T-cell (primary cell): Measurements from ENCODE around the gene PPARA. TPM values are rescaled to one million over a fixed set of nuclear protein-coding genes. Genes with fewer than 3 reads are reported as not detected.

Source experiments
- ATAC-seq, 4 experiments: fragments of 200-7000 bp in 3 of 4; fragments of 150-1000 bp in 1 of 4; cut with Tn5 transposase; replicated peaks in 1 of 4; 1 replicate in 3 of 4; 2 replicates in 1 of 4; pipeline ENCODE4 v1.10.0; 2021; ENCODE audit warnings: moderate library complexity in 3 of 4, mild to moderate bottlenecking in 2 of 4, moderate number of reproducible peaks in 1 of 4
- CTCF ChIA-PET, 2 donors: fragments of 300-600 bp; sonication (Branson Sonifier 250); formaldehyde crosslinking; loops; one replicate each; lab custom pipeline; 2022; ENCODE audit warnings: antibody characterized with exemption in 2 of 2; lab: Charles Lee
- POLR2A ChIA-PET, 2 donors: fragments of 300-600 bp; sonication (Branson Sonifier 250); formaldehyde crosslinking; loops; one replicate each; lab custom pipeline; 2022; ENCODE audit warnings: antibody characterized with exemption in 2 of 2; lab: Charles Lee
- DNase-seq, 35 experiments: peaks; one replicate each; pipeline versions ENCODE4 v3.0.0 to v3.0.0-alpha.2; 2013 to 2023
- H3K27ac ChIP-seq: one replicate; pipeline ENCODE4 v1.5.1; 2013; ENCODE audit warnings: low read length
- H3K27me3 ChIP-seq, 2 experiments: replicated peaks in 1 of 2; 1 replicate in 1 of 2; 2 replicates in 1 of 2; pipeline versions ENCODE4 v1.6.1 to v1.7.0; 2013; ENCODE audit warnings: low read length in 1 of 2, mixed read lengths in 1 of 2; ENCODE audit not compliant: control insufficient read depth in 2 of 2, insufficient read depth in 2 of 2; ENCODE audit errors: extremely low read depth in 1 of 2
- H3K36me3 ChIP-seq, 2 donors: 1 replicate in 1 of 2; 2 replicates in 1 of 2; pipeline versions ENCODE4 v1.6.1 to v1.7.0; 2013; ENCODE audit warnings: low read length in 1 of 2; ENCODE audit not compliant: control insufficient read depth in 2 of 2, insufficient read depth in 1 of 2; ENCODE audit errors: extremely low read depth in 1 of 2
- H3K4me1 ChIP-seq, 2 experiments: 1 replicate in 1 of 2; 2 replicates in 1 of 2; pipeline versions ENCODE4 v1.6.1 to v1.7.0; 2013; ENCODE audit warnings: low read length in 2 of 2, mixed read lengths in 1 of 2; ENCODE audit not compliant: insufficient read depth in 2 of 2, control insufficient read depth in 1 of 2; ENCODE audit errors: extremely low read depth in 1 of 2
- H3K4me3 ChIP-seq, 2 donors: 1 replicate in 1 of 2; 2 replicates in 1 of 2; pipeline versions ENCODE4 v1.5.1 to v1.7.0; 2013; ENCODE audit warnings: mild to moderate bottlenecking in 2 of 2, low read length in 1 of 2, moderate library complexity in 1 of 2; ENCODE audit not compliant: control insufficient read depth in 1 of 2; ENCODE audit errors: extremely low read depth in 1 of 2
- H3K9me3 ChIP-seq: 2 replicates; pipeline ENCODE4 v1.7.0; 2013
- H3K27ac Mint-ChIP-seq, 2 donors: one replicate each; pipeline ENCODE4 v1.8.0; 2020 to 2021; ENCODE audit warnings: mild to moderate bottlenecking in 2 of 2, mixed read lengths in 2 of 2
- H3K27me3 Mint-ChIP-seq, 2 donors: one replicate each; pipeline ENCODE4 v1.8.0; 2021 to 2022; ENCODE audit warnings: mixed read lengths in 2 of 2
- H3K36me3 Mint-ChIP-seq: one replicate; pipeline ENCODE4 v1.8.0; 2021; ENCODE audit warnings: mixed read lengths
- H3K4me1 Mint-ChIP-seq, 3 donors: one replicate each; pipeline ENCODE4 v1.8.0; 2020 to 2022; ENCODE audit warnings: mixed read lengths in 3 of 3, mild to moderate bottlenecking in 1 of 3
- H3K4me3 Mint-ChIP-seq, 3 donors: one replicate each; pipeline ENCODE4 v1.8.0; 2020 to 2022; ENCODE audit warnings: mild to moderate bottlenecking in 3 of 3, mixed read lengths in 3 of 3, moderate library complexity in 3 of 3
- H3K9me3 Mint-ChIP-seq, 3 donors: one replicate each; pipeline ENCODE4 v1.8.0; 2020 to 2022; ENCODE audit warnings: mixed read lengths in 3 of 3
- WGBS: methylation state at CpG from one replicate; pipeline ENCODE4 v1.1.5; 2013; ENCODE audit warnings: missing lambda C conversion rate; ENCODE audit not compliant: insufficient coverage; 5-methylcytosine and 5-hydroxymethylcytosine counted together
- total RNA-seq, 35 experiments: library from RNA in 6 of 35; stranded (reverse) in 6 of 35; fragments of 120-200 nt in 1 of 35; gene quantifications; one replicate each; pipeline versions ENCODE4 v1.2.1 to v1.2.4 and lab custom pipeline; 2013 to 2026

PPARA gene
- total RNA-seq, 5 donors from 2014 or later (not counting 1 experiment from before 2014, with no cell fraction given), result 11.0 to 22.2 (median 19.6) TPM

GRCh38 chr22:46251816-46252380, 101.6 kb downstream of the PPARA start:
- H3K36me3 ChIP-seq, result peaks cover 0 to 3% of the 10 kb centered on the region in 2 donors
- no peak overlapping the region for H3K4me3 ChIP-seq
- H3K4me1 ChIP-seq, result peaks cover 2 to 26% of the 10 kb centered on the region in 2 experiments
- ATAC-seq (no peak), DNase-seq (peak in 1 of 35 experiments; percentile 13)
- POLR2A ChIA-PET, result no interaction called here
- no peaks in the 10 kb centered on the region for H3K27me3 ChIP-seq
- Mint-ChIP-seq H3K4me3 (peak overlapping the region; percentile 81 to 84 (median 83)), H3K4me1 (peaks cover 25 to 27% (median 25%) of the 10 kb centered on the region in 3 donors), H3K27ac (peak overlapping the region; percentile 86 to 87), H3K36me3 (no peaks in the 10 kb centered on the region), H3K27me3 (no peaks in the 10 kb centered on the region), H3K9me3 (no peaks in the 10 kb centered on the region)
- 80% methylated on average over 1 of the region's 9 CpGs for WGBS
- H3K27ac ChIP-seq, result no peak overlapping the region
- H3K9me3 ChIP-seq, result no peaks in the 10 kb centered on the region
- CTCF ChIA-PET, result interaction anchor here in 1 of 2 donors (0.6 kb wide), 1 partner anchor 45 kb away, joined by 3 read pairs; the partner anchor contains the start of gene GTSE1

- ChIA-PET CTCF (no interaction called here), POLR2A (no interaction called here)
- Histone ChIP-seq H3K27me3 (peaks cover 0 to 9% of the 10 kb centered on the region in 2 experiments), H3K27ac (no peak overlapping the region), H3K36me3 (no peaks in the 10 kb centered on the region), H3K4me1 (no peaks in the 10 kb centered on the region), H3K4me3 (no peak overlapping the region), H3K9me3 (peaks cover 4% of the 10 kb centered on the region)
- ATAC-seq (no peak), DNase-seq (no peak)
- Mint-ChIP-seq H3K27me3 (peaks cover 26 to 29% of the 10 kb centered on the region in 2 donors), H3K4me1 (peaks cover 5 to 12% (median 9%) of the 10 kb centered on the region in 3 donors), H3K36me3 (no peaks in the 10 kb centered on the region), H3K4me3 (no peak overlapping the region), H3K9me3 (no peaks in the 10 kb centered on the region), H3K27ac (no peak overlapping the region)
- WGBS, result 87% methylated on average over 7 of the region's 8 CpGs
Measured at GRCh38 chr22:46256358-46256958, 106.1 kb downstream of the PPARA start.

- Histone ChIP-seq H3K9me3 (peaks cover 4% of the 10 kb centered on the region), H3K27me3 (peaks cover 2 to 28% of the 10 kb centered on the region in 2 experiments), H3K4me1 (peaks cover 0 to 9% of the 10 kb centered on the region in 2 experiments), H3K27ac (no peak overlapping the region), H3K4me3 (no peak overlapping the region), H3K36me3 (no peaks in the 10 kb centered on the region)
- Mint-ChIP-seq H3K36me3 (no peaks in the 10 kb centered on the region), H3K27ac (no peak overlapping the region), H3K4me1 (peaks cover 0 to 10% (median 3%) of the 10 kb centered on the region in 3 donors), H3K4me3 (no peak overlapping the region), H3K9me3 (no peaks in the 10 kb centered on the region), H3K27me3 (peaks cover 48 to 50% of the 10 kb centered on the region in 2 donors)
- ChIA-PET CTCF (no interaction called here), POLR2A (no interaction called here)
- WGBS, result 20% methylated on average over 1 of the region's 12 CpGs
- no peak for DNase-seq
- ATAC-seq, result no peak
Measured at GRCh38 chr22:46259374-46259773, 109.0 kb downstream of the PPARA start.

- 81% methylated on average over 6 of the region's 6 CpGs for WGBS
- Mint-ChIP-seq H3K4me1 (peaks cover 0 to 9% (median 3%) of the 10 kb centered on the region in 3 donors), H3K9me3 (no peaks in the 10 kb centered on the region), H3K27ac (no peak overlapping the region), H3K27me3 (peaks cover 52% of the 10 kb centered on the region in 2 donors), H3K36me3 (no peaks in the 10 kb centered on the region), H3K4me3 (no peak overlapping the region)
- H3K27me3 ChIP-seq, result peaks cover 2 to 34% of the 10 kb centered on the region in 2 experiments
- ChIA-PET CTCF (no interaction called here), POLR2A (no interaction called here)
- H3K36me3 ChIP-seq, result no peaks in the 10 kb centered on the region
- H3K27ac ChIP-seq, result no peak overlapping the region
- peaks cover 4% of the 10 kb centered on the region for H3K9me3 ChIP-seq
- peaks cover 0 to 9% of the 10 kb centered on the region in 2 experiments for H3K4me1 ChIP-seq
- DNase-seq, result no peak
- ATAC-seq, result no peak
- H3K4me3 ChIP-seq, result no peak overlapping the region
Measured at GRCh38 chr22:46260038-46260437, 109.7 kb downstream of the PPARA start.

GRCh38 chr22:46262449-46263215, 112.3 kb downstream of the PPARA start:
- no peaks in the 10 kb centered on the region for H3K36me3 Mint-ChIP-seq
- H3K9me3 Mint-ChIP-seq, result no peaks in the 10 kb centered on the region
- Histone ChIP-seq H3K27me3 (peaks cover 2 to 42% of the 10 kb centered on the region in 2 experiments), H3K4me1 (peaks cover 0 to 14% of the 10 kb centered on the region in 2 experiments), H3K4me3 (no peak overlapping the region), H3K36me3 (no peaks in the 10 kb centered on the region), H3K9me3 (peaks cover 4% of the 10 kb centered on the region), H3K27ac (no peak overlapping the region)
- CTCF ChIA-PET, result no interaction called here
- ATAC-seq (peak in 3 of 4 experiments; percentile 30 to 35 (median 32)), DNase-seq (peak in 22 of 35 experiments; percentile 9 to 58 (median 28))
- H3K4me3 Mint-ChIP-seq, result peak overlapping the region; percentile 6 to 38 (median 17)
- WGBS, result 17% methylated on average over 109 of the region's 109 CpGs
- POLR2A ChIA-PET, result no interaction called here
- peaks cover 56 to 60% of the 10 kb centered on the region in 2 donors for H3K27me3 Mint-ChIP-seq
- peaks cover 5 to 15% (median 9%) of the 10 kb centered on the region in 3 donors for H3K4me1 Mint-ChIP-seq
- H3K27ac Mint-ChIP-seq, result no peak overlapping the region

- Histone ChIP-seq H3K27ac (no peak within 1 kb of the TSS), H3K9me3 (peaks cover 4% of the 10 kb centered on the region), H3K36me3 (no peaks in the 10 kb centered on the region), H3K4me1 (peaks cover 0 to 16% of the 10 kb centered on the region in 2 experiments), H3K4me3 (no peak within 1 kb of the TSS), H3K27me3 (peaks cover 2 to 42% of the 10 kb centered on the region in 2 experiments)
- no peaks in the 10 kb centered on the region for H3K36me3 Mint-ChIP-seq
- H3K4me1 Mint-ChIP-seq, result peaks cover 7 to 17% (median 10%) of the 10 kb centered on the region in 3 donors
- no peak within 1 kb of the TSS for H3K27ac Mint-ChIP-seq
- POLR2A ChIA-PET, result no interaction called here
- 56% methylated on average over 29 of the region's 30 CpGs for WGBS
- peak within 1 kb of the TSS; percentile 17 to 52 (median 43) for H3K4me3 Mint-ChIP-seq
- DNase-seq, result no peak
- ATAC-seq, result no peak
- peaks cover 56 to 60% of the 10 kb centered on the region in 2 donors for H3K27me3 Mint-ChIP-seq
- CTCF ChIA-PET, result no interaction called here
- H3K9me3 Mint-ChIP-seq, result no peaks in the 10 kb centered on the region
Measured at GRCh38 chr22:46263216-46263590, 112.9 kb downstream of the PPARA start, which contains the start of gene PKDREJ. Gene PKDREJ, minus strand, starts transcription at chr22:46263343. Its CDS starts 21 bp downstream, at chr22:46263322.
